ENCODE data around the gene RESF1.

DNA sequence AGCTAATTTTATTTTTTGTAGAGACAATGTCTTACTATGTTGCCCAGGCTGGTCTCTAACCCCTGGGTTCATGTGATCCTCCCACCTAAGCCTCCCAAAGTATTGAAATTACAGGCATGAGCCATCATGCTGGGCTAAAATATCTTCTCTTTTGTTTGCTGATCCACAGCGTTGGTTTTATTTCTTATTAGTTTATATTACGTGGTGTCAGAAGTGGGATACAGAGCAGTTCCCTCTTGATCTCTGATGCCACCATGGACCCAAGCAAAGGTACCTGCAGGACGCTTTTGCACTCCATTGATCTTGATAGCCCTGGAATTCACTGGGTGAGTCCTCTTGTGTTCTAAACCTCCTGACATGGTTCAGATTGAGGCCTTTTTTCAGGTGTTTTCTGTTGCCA, 43.8 kb upstream of the RESF1 start:
- no peak for TF ChIP-seq CTCF (IDR thresholded peaks at IDR 0.05)
- no peak for TF ChIP-seq ZFX (IDR thresholded peaks at IDR 0.05; ENCODE audit: borderline replicate concordance)
